ENCODE data around the gene CASP3. TPM values are rescaled to one million over a fixed set of nuclear protein-coding genes. Genes with fewer than 3 reads are reported as not detected.

Gene CASP3
- total RNA-seq, 1 experiment from 2014 or later = 11.4 TPM

- intact Hi-C loops (cut with micrococcal nuclease) = no loop called here
- ATAC-seq (no peak), DNase-seq (ENCODE audit: low read depth, low spot score) (no peak)
- ChIA-PET POLR2A (no interaction called here), CTCF (no interaction called here), RAD21 (ENCODE audit: low non-redundant PET in 1 of 2, low total read pairs in 2 of 2, uncharacterized antibody in 2 of 2, unreplicated experiment in 2 of 2) (no interaction called here)
- H3K9ac ChIP-seq (ENCODE audit: low read length) = no peak overlapping the region
- H3K27ac ChIP-seq (ENCODE audit: low read depth, low read length) = no peak overlapping the region
- TF ChIP-seq MAX (IDR thresholded peaks at IDR 0.05) (no peak), JUND (IDR thresholded peaks at IDR 0.05) (no peak), CEBPB (IDR thresholded peaks at IDR 0.05; ENCODE audit: low read depth) (no peak), CBX3 (IDR thresholded peaks at IDR 0.05; ENCODE audit: low read depth) (no peak), ATF3 (IDR thresholded peaks at IDR 0.05) (no peak), SRF (IDR thresholded peaks at IDR 0.05; ENCODE audit: low read depth) (no peak), ZFX (IDR thresholded peaks at IDR 0.05) (no peak), EGR1 (IDR thresholded peaks at IDR 0.05; ENCODE audit: low read depth) (no peak), ZNF274 (IDR thresholded peaks at IDR 0.05; ENCODE audit: low read depth, low read length) (no peak), REST (IDR thresholded peaks at IDR 0.05; ENCODE audit: low read depth) (no peak), EZH2 (IDR thresholded peaks at IDR 0.05) (no peak)
- BruUV-seq (replicated peaks) = no TSS peak
- no peaks in the 10 kb centered on the region for H3K4me1 ChIP-seq (ENCODE audit: control insufficient read depth in 1 of 2, insufficient read depth in 2 of 2, low read length in 2 of 2)
- no peak overlapping the region for H2AFZ ChIP-seq (ENCODE audit: low read depth, low read length, poor library complexity, severe bottlenecking)
- H3K4me3 ChIP-seq (replicated peaks in 1 of 2; ENCODE audit: low read depth in 1 of 2, low read length in 2 of 2) = no peak overlapping the region
- no peaks in the 10 kb centered on the region for H3K27me3 ChIP-seq (ENCODE audit: insufficient read depth, low read length)
- H3K9me2 ChIP-seq (ENCODE audit: insufficient read depth) = no peaks in the 10 kb centered on the region
- H3K4me2 ChIP-seq (ENCODE audit: low read length) = no peak overlapping the region
- no peaks in the 10 kb centered on the region for H3K79me2 ChIP-seq (ENCODE audit: insufficient read depth, low read length)
- no peaks in the 10 kb centered on the region for H4K20me1 ChIP-seq (ENCODE audit: insufficient read depth)
- no peaks in the 10 kb centered on the region for H3K36me3 ChIP-seq (ENCODE audit: control insufficient read depth in 1 of 2, insufficient read depth in 2 of 2, low read length in 2 of 2)
- no peaks in the 10 kb centered on the region for H3K9me3 ChIP-seq (ENCODE audit: control insufficient read depth in 1 of 2, insufficient read depth in 1 of 2, low read depth in 1 of 2, low read length in 2 of 2)
Observed at GRCh38 chr4:184681916-184682315, 32.7 kb upstream of the CASP3 start.

All from HCT116 (cell line).